HEK293T (cell line): Measurements from ENCODE around the gene HELT.

Experiments used
- CTCF ChIA-PET: fragments of 350-600 bp; formaldehyde crosslinking; extraction: SDS; loops from one replicate; lab custom pipeline; 2021; ENCODE audit warnings: antibody characterized with exemption, inconsistent platforms; lab: Yijun Ruan, JAX
- POLR2A ChIA-PET: fragments of 350-600 bp; formaldehyde crosslinking; extraction: SDS; loops from one replicate; lab custom pipeline; 2020; ENCODE audit warnings: antibody characterized with exemption, inconsistent platforms; lab: Yijun Ruan, JAX
- DNase-seq: peaks from one replicate; pipeline ENCODE4 v3.0.0; 2012; ENCODE audit warnings: mixed read lengths; ENCODE audit errors: extremely low spot score
- ARNT ChIP-seq: fragments of 450-650 bp; IDR thresholded peaks from 2 replicates; pipeline ENCODE4 v1.6.1; 2017; ENCODE audit warnings: mild to moderate bottlenecking
- BHLHE40 ChIP-seq: fragments of 450-650 bp; IDR thresholded peaks from 2 replicates; pipeline ENCODE4 v1.6.1; 2016; ENCODE audit warnings: mild to moderate bottlenecking, moderate library complexity, borderline replicate concordance
- CTBP1 ChIP-seq: fragments of 450-650 bp; IDR thresholded peaks from 2 replicates; pipeline ENCODE4 v1.6.1; 2016; ENCODE audit warnings: borderline replicate concordance
- ELF4 ChIP-seq: fragments of 450-650 bp; IDR thresholded peaks from 2 replicates; pipeline ENCODE4 v1.6.1; 2017; ENCODE audit warnings: antibody characterized with exemption
- FOXA1 ChIP-seq: fragments of 450-650 bp; IDR thresholded peaks from 2 replicates; pipeline ENCODE4 v1.6.1; 2016; ENCODE audit warnings: mild to moderate bottlenecking
- FOXK2 ChIP-seq: fragments of 450-650 bp; IDR thresholded peaks from 2 replicates; pipeline ENCODE4 v1.6.1; 2016; ENCODE audit warnings: mild to moderate bottlenecking
- FOXM1 ChIP-seq: fragments of 450-650 bp; IDR thresholded peaks from 2 replicates; pipeline ENCODE4 v1.6.1; 2017; ENCODE audit warnings: mild to moderate bottlenecking, borderline replicate concordance
- HDGF ChIP-seq: fragments of 450-650 bp; IDR thresholded peaks from 2 replicates; pipeline ENCODE4 v1.6.1; 2017; ENCODE audit warnings: antibody characterized with exemption, borderline replicate concordance
- L3MBTL2 ChIP-seq: fragments of 450-650 bp; conservative IDR thresholded peaks from 2 replicates; pipeline ENCODE4 v1.6.1; 2016; ENCODE audit warnings: mild to moderate bottlenecking
- NFRKB ChIP-seq: fragments of 450-650 bp; IDR thresholded peaks from 2 replicates; pipeline ENCODE4 v1.6.1; 2016; ENCODE audit warnings: mild to moderate bottlenecking, moderate library complexity
- SP1 ChIP-seq: fragments of 450-650 bp; IDR thresholded peaks from 2 replicates; pipeline ENCODE4 v1.6.1; 2017
- SUZ12 ChIP-seq: fragments of 450-650 bp; IDR thresholded peaks from 2 replicates; pipeline ENCODE4 v1.6.1; 2016; ENCODE audit warnings: mild to moderate bottlenecking
- TARDBP ChIP-seq: fragments of 450-650 bp; IDR thresholded peaks from 2 replicates; pipeline ENCODE4 v1.6.1; 2016
- ZNF384 ChIP-seq: fragments of 450-650 bp; IDR thresholded peaks from 2 replicates; pipeline ENCODE4 v1.6.1; 2016
- TF ChIP-seq, protein P1 (sequence below): fragments of 450-650 bp; IDR thresholded peaks from 2 replicates; pipeline ENCODE4 v1.6.1; 2016

The HELT gene

DNA sequence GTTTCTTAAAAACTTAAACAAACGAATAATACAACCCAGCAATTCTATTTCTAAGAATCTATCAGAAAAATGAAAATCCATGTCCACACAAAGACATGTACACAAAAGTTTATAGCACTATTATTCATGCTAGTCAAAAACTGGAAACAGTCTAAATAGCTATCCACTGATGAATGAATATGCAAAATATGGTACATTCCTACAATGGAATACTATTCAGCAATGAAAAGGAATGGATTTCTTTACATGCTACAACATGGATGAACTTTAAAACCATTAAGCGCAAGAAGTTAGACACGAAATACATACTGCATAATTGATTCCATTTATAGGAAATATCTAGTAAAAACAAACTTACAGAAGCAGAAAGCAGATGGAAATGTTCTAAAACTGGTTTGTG is 43.3 kb downstream of the HELT start:
- no peak for DNase-seq
- TF ChIP-seq CTBP1 (no peak), SP1 (no peak), ARNT (no peak), ZNF384 (no peak), FOXM1 (no peak), BHLHE40 (no peak)
- CTCF ChIA-PET: no interaction called here
- POLR2A ChIA-PET: no interaction called here

DNA sequence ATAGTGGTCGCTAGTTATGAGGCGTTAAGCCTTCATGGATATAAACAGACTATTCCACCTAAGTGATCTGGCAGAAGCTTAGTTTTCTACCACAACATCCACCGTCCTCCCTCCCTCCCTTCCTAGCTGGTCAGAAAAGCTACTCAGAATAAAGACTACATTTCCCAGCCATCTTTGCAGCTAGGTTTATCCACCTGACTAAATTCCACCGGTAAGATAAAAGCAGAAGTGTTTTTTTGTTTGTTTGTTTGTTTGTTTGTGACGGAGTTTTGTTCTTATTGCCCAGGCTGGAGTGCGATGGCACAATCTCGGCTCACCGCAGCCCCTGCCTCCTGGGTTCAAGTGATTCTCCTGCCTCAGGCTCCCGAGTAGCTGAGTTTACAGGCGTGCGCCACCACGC is 44.3 kb downstream of the HELT start:
- DNase-seq: no peak
- CTCF ChIA-PET: no interaction called here

DNA sequence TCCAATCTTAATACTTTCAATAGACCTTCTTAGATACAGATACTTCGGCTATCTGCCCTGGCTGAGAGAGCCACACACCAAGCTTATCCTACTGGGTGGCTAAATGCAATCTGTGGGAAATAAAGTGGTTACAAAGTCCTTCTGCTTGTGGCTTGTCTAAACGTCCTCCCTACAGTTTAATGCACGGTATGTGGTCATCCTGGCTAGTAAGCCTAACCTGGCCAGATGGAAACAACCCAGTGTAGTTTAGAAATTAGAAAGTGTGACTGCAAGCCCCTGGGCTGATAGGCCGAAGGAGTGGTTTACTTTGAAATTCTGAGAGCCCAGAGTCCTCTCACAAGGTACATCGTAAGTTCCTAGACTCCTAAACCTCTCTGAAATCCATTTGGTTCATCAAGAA is 47.9 kb downstream of the HELT start:
- CTCF ChIA-PET: no interaction called here
- DNase-seq: no peak
- TF ChIP-seq ELF4: no peak
- TF ChIP-seq, protein P1, sequence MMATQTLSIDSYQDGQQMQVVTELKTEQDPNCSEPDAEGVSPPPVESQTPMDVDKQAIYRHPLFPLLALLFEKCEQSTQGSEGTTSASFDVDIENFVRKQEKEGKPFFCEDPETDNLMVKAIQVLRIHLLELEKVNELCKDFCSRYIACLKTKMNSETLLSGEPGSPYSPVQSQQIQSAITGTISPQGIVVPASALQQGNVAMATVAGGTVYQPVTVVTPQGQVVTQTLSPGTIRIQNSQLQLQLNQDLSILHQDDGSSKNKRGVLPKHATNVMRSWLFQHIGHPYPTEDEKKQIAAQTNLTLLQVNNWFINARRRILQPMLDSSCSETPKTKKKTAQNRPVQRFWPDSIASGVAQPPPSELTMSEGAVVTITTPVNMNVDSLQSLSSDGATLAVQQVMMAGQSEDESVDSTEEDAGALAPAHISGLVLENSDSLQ: no peak
- no peak for TF ChIP-seq L3MBTL2
- no peak for TF ChIP-seq ARNT
- no peak for TF ChIP-seq HDGF
- TF ChIP-seq SUZ12: no peak
- no peak for TF ChIP-seq NFRKB
- POLR2A ChIA-PET: no interaction called here

More for the DNA sequence above, 44.3 kb downstream of the HELT start:
- POLR2A ChIA-PET: no interaction called here
- TF ChIP-seq, protein P1: no peak
- TF ChIP-seq CTBP1: no peak
- no peak for TF ChIP-seq ZNF384
- no peak for TF ChIP-seq ELF4
- no peak for TF ChIP-seq FOXA1
- TF ChIP-seq TARDBP: no peak
- no peak for TF ChIP-seq SP1
- no peak for TF ChIP-seq HDGF
- no peak for TF ChIP-seq BHLHE40
- TF ChIP-seq FOXM1: no peak

DNA sequence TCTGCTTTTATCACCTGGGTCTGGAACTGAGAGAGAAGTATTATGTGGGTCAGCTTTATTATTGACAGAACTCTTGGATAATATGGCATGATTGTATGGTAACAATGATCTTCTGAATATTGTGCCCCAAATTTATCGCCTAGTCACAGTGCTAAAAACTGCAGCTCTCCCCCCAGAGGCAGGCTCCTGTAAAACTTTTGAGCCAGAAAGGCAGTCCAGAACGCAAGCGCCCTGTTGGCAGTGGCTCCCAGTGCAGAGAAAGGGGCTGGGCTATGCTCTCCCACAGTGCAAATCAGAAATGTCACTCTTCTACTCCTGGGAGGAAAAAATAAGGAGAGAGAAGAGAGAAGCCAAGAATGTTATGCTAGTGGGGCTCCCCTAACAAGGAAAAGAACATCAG is 50.5 kb downstream of the HELT start:
- TF ChIP-seq BHLHE40 (no peak), HDGF (no peak), FOXM1 (no peak), ELF4 (no peak), SUZ12 (no peak), NFRKB (no peak), FOXA1 (no peak), TARDBP (no peak), FOXK2 (no peak), ARNT (no peak), SP1 (no peak), L3MBTL2 (no peak), CTBP1 (no peak)
- CTCF ChIA-PET: interaction anchor here (0.5 to 1.3 kb wide), 3 partner anchors 17 to 100 kb away, joined by 3 read pairs; no protein-coding TSS in a partner anchor
- POLR2A ChIA-PET: no interaction called here
- DNase-seq: no peak
